GM21390 (cell line): ENCODE measurements around the gene GCC2.
A peak's percentile ranks its signal among the peaks of the same experiment; 100 is the strongest.
"Not testable (repeated sequence)": the region's sequence is repeated elsewhere in the genome, so short reads cannot be mapped to it uniquely, and the experiment has no call there.

ENCODE experiments used
- ATAC-seq: cut with Tn5 transposase; IDR thresholded peaks from one replicate; pipeline ENCODE4 v1.9.1; 2021; ENCODE audit not compliant: unreplicated experiment

GCC2 gene

GRCh38 chr2:108436976-108437375, 12.0 kb upstream of the GCC2 start:
- ATAC-seq = no peak

GRCh38 chr2:108441712-108442111, 7.3 kb upstream of the GCC2 start:
- ATAC-seq = no peak

GRCh38 chr2:108444941-108445840, 3.8 kb upstream of the GCC2 start:
- no peak for ATAC-seq

GRCh38 chr2:108446703-108447102, 2.3 kb upstream of the GCC2 start:
- ATAC-seq = no peak

DNA sequence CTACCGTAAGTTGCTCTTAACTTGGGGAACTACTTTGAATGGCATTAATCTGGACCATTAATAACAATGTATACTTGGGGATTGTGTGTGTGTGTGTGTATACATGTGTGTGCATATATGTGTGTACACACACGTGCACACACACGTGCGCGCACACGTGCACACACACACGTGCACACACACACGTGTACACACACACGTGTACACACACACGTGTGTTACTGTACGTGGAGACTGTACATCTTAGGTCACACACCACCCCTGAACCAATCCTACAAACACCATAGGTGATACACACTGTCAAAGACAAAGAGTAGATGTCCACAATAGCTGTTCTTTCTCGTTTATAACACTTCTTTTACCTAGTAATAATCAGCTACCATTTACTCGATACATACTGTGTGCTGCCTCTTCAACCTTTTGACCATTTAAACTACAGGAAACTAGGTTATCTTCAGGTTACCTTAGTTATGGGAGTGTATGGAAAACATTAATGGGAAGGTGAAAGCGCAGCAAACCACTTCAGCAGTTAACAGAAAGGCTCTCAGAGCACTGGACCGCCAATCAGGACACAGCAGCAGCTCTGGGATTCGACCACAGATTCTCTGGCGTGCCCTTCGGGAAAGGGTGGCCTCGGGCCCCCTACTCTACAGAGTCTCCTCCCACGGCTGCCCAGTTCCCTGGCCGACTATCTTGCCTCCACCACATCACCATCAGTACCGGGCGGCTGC, 894 bp upstream of the GCC2 start:
- ATAC-seq = no peak

DNA sequence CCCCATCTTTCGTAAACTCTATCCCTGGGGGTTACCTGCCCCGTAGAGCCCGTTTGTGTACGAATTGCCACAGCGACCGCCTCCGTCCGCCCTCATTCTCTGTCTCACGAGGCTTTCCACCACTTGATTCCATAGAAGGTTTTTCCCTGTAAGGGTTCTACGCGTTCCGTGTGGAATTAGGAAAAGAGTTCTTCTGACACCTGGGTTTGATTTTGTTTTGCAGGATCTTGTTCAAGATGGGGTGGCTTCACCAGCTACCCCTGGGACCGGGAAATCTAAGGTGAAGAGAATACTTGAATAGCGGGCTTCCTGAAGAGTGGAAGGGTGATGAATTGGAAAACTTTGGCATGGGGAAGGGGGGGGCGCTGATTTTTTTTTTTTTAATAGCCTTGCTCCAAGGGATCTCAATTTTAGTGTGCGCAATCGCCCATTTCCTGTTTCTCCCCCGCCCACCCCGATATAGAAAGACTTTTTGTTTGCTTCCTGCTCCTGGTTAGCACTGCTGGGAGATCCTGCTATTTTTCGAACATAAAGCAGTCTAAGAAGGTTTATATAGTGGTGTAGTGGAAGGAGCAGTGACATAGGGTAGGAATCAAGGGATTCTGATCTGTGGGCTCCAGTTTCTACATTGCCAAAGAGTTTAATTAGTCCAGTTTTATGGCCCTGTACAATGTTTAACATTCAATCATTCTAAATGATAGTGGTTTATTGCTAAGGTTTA, 564 bp downstream of the GCC2 start:
- peak; percentile 39 for ATAC-seq

DNA sequence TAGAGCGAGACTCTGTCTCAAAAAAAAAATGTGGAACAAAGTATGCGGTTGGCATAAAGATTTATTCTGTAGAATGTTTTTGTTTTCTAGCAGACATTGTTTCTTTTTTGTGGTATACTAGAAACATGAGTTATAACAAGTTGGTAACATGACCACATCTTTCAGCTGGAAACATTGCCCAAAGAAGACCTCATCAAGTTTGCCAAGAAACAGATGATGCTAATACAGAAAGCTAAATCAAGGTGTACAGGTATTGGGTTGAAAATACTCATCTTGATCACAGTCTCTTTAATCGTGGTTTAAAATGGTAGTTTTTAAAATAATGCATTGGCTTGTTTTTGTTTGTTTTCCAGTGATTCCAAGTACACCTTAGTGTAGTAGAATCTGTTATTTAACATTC, 1.9 kb downstream of the GCC2 start:
- ATAC-seq = no peak

GRCh38 chr2:108451976-108452375, 3.0 kb downstream of the GCC2 start:
- no peak for ATAC-seq

GRCh38 chr2:108453530-108453929, 4.5 kb downstream of the GCC2 start:
- not testable (repeated sequence) for ATAC-seq

DNA sequence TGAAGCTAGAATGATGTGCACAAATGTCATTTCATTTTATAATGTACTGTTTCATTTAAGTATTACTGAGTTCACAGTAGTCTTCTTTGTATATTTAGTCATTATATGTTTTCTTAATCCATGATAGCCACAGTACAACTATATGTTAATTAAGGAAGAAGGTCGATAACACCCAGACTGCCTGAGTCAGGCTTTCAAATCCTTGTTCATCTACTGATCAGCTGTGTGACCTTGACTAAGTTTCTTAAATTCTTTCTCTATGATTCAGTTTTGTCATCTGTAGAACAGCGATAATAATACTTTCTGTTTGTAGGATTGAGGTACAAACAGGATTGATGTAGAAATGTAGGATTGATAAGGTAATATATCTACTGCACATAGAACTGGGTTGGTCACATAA, 5.4 kb downstream of the GCC2 start:
- ATAC-seq = no peak

GRCh38 chr2:108455571-108455970, 6.6 kb downstream of the GCC2 start:
- no peak for ATAC-seq

GRCh38 chr2:108458082-108458481, 9.1 kb downstream of the GCC2 start:
- no peak for ATAC-seq

- no peak for ATAC-seq
These were observed 10.4 kb downstream of the GCC2 start for GRCh38 chr2:108459441-108459840.

- peak; percentile 93 for ATAC-seq
These were observed 11.5 kb downstream of the GCC2 start for GRCh38 chr2:108460345-108461037.

GRCh38 chr2:108477099-108477498, 28.1 kb downstream of the GCC2 start:
- no peak for ATAC-seq

DNA sequence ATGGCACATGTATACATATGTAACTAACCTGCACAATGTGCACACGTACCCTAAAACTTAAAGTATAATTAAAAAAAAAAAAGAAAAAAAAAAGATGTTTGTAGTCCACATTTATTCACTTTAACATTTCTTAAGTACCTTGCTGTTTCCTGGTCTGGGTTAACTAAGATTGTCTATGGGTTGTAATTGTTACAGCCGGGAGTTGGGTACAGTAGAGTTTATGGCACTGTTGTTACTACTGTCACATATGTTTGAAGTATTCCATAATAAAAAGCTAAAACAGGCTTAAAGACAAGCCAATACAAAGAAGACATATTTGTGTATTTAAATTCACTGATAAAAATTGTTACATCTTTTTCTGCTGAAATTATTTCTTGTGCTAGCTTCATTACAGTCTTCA, 36.2 kb downstream of the GCC2 start:
- no peak for ATAC-seq

DNA sequence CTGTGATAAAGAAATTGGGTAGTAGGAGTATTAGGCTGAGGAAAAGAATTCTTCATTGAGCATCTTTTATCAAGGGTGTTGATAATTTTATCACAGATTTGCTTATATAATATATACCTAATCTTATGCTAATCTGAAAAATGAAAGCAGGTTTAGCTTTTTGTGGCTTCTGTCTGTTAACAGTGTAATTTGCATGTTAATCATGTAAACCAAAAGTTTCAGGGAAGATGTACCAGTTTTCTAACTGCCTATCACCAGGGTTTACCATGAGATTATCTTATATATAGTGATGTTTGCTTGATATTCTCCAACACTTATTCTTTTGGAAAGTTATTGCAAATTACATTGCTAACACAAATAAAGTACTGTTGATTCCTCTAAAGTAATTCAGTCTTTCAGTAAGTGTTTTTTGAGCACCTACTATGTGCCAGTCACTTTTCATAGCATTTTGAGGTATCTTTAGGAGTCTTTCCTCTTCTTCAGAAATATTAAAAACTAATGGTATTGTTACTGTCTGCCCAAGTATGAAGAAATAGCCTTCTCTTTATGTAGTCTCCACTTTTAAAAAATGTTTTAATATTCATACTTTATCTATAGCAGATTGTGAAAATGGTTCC, 41.6 kb downstream of the GCC2 start:
- no peak for ATAC-seq

GRCh38 chr2:108491848-108492247, 42.8 kb downstream of the GCC2 start:
- no peak for ATAC-seq

GRCh38 chr2:108492364-108492763, 43.4 kb downstream of the GCC2 start:
- no peak for ATAC-seq

DNA sequence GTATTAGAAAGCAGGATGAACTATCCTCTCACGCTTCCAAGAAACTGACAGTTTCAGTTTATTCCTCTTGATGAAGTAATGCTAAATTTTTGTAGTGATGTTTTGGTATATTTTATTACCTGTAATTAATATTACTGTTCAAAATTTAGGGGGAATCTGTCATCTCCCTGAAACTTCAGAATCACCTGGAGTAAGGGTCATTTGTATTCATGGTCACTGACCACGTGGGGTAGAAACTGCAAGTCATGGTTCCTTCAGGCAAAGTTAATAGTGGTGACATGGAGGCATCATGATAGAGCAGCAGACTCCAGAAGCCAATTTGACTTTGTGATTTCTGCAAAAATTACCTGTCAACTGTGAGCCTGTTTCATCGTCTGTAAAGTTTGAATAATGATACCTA, 47.2 kb downstream of the GCC2 start:
- ATAC-seq = not testable (repeated sequence)

DNA sequence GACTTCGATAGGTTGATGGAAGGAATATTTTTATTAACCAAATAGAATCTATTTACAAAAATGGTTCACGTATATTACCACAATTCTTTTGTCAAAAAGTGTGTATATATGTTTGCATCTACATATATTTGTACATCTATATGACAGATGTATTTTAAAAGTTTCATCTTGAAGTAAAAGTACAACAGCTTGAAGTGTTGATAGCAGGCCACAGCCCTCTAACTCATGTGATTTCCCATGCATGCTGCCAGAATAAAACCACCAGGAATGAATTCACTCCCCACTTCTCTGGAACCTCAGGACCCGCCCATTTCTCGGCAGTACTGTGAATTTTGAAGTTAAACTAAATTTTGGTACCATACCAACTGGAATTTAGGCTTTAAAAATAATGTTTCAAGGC, 58.6 kb downstream of the GCC2 start:
- ATAC-seq = not testable (repeated sequence)
